Right lung (tissue), 5 donors: ENCODE results near the gene NDEL1. TPM values are rescaled to one million over a fixed set of nuclear protein-coding genes. Genes with fewer than 3 reads are reported as not detected.

Experiments used
- DNase-seq, 2 donors: peaks; one replicate each; pipeline ENCODE4 v3.0.0-alpha.2; 2013
- polyA plus RNA-seq, 5 donors: library from polyadenylated mRNA; unstranded; fragments of 120-200 nt; gene quantifications; one replicate each; pipeline versions ENCODE4 v1.2.1 to v1.2.3, GENCODE V29; 2013; ENCODE audit warnings: inconsistent platforms in 1 of 5, low replicate concordance in 1 of 5; ENCODE audit not compliant: insufficient read length in 5 of 5, insufficient read depth in 1 of 5

NDEL1 gene
- polyA plus RNA-seq, 5 donors, result 58.3 to 85.4 (median 73.4) TPM

- no peak for DNase-seq
Observed at GRCh38 chr17:8499614-8500013, 63.9 kb downstream of the NDEL1 start.

- no peak for DNase-seq
Observed at GRCh38 chr17:8500609-8501008, 64.9 kb downstream of the NDEL1 start.

- DNase-seq, result no peak
Observed at GRCh38 chr17:8502126-8502525, 66.4 kb downstream of the NDEL1 start.

- no peak for DNase-seq
Observed at GRCh38 chr17:8503368-8503767, 67.7 kb downstream of the NDEL1 start.

GRCh38 chr17:8503807-8504206 is 68.1 kb downstream of the NDEL1 start:
- no peak for DNase-seq

- DNase-seq, result no peak
Observed at GRCh38 chr17:8504460-8505207, 69.0 kb downstream of the NDEL1 start.

GRCh38 chr17:8506145-8506544 is 70.5 kb downstream of the NDEL1 start:
- DNase-seq, result no peak

GRCh38 chr17:8514801-8515200 is 79.1 kb downstream of the NDEL1 start:
- DNase-seq, result no peak

Other genes starting within 250 kb of the NDEL1 start
- gene BORCS6, start 245.7 kb upstream of the NDEL1 start, polyA plus RNA-seq, result 1 to 10 TPM; 2.4 to 4.9 (median 3.0) TPM
- gene AURKB, start 225.3 kb upstream of the NDEL1 start, polyA plus RNA-seq, result 10 to 100 TPM; 25.4 to 47.8 (median 35.6) TPM
- gene CTC1, start 187.8 kb upstream of the NDEL1 start, polyA plus RNA-seq, result 10 to 100 TPM; 22.9 to 39.4 (median 29.5) TPM
- 10 to 100 TPM; 27.5 to 44.1 (median 37.1) TPM for gene PFAS, start 186.6 kb upstream of the NDEL1 start, polyA plus RNA-seq
- gene RANGRF, start 147.2 kb upstream of the NDEL1 start, polyA plus RNA-seq, result 10 to 100 TPM; 21.1 to 34.5 (median 28.4) TPM
- gene SLC25A35, start 140.5 kb upstream of the NDEL1 start, polyA plus RNA-seq, result 1 to 10 TPM; 2.7 to 4.6 (median 3.6) TPM
- gene ARHGEF15, start 125.6 kb upstream of the NDEL1 start, polyA plus RNA-seq, result 10 to 100 TPM; 28.7 to 45.2 (median 34.9) TPM
- not detected for gene ODF4, start 96.0 kb upstream of the NDEL1 start, polyA plus RNA-seq
- gene RPL26, start 52.7 kb upstream of the NDEL1 start, polyA plus RNA-seq, result 1,000 to 10,000 TPM; 3,093 to 4,232 (median 3,272) TPM
- under 1 TPM in 4 of 5 donors, not detected in 1; 0.05 to 0.07 (median 0.06) TPM for gene RNF222, start 38.1 kb upstream of the NDEL1 start, polyA plus RNA-seq
- gene MYH10, start 194.8 kb downstream of the NDEL1 start, polyA plus RNA-seq, result 100 to 1,000 TPM; 138 to 176 (median 152) TPM